K562 (cell line): Measurements from ENCODE around the gene TMEM101. TPM values are rescaled to one million over a fixed set of nuclear protein-coding genes. Genes with fewer than 3 reads are reported as not detected.

ENCODE experiments used
- ATAC-seq: fragments of 200-7000 bp; cut with Tn5 transposase; 3 replicates; pipeline ENCODE4 v1.9.1; 2020; ENCODE audit warnings: moderate library complexity
- BruUV-seq: library from RNA; stranded (reverse); fragments of 400-500 nt; replicated peaks from 2 replicates; lab custom pipeline; 2021; lab: Mats Ljungman, UMichigan
- CTCF ChIA-PET: fragments of 300-600 bp; formaldehyde crosslinking; extraction: SDS; loops from one replicate; lab custom pipeline; 2021; ENCODE audit warnings: low intra/inter-chr PET ratio; lab: Yijun Ruan, JAX
- POLR2A ChIA-PET: fragments of 300-600, 350-650 bp; sonication (Branson Sonifier 250); formaldehyde crosslinking; extraction: SDS; loops from one replicate; lab custom pipeline; 2021; ENCODE audit warnings: antibody characterized with exemption, inconsistent platforms; lab: Yijun Ruan, JAX
- DNase-seq, 4 experiments: peaks; one replicate each; pipeline versions ENCODE4 v3.0.0 to v3.0.0-alpha.2; 2011 to 2018; ENCODE audit warnings: low spot score in 3 of 4, mixed read lengths in 3 of 4; ENCODE audit errors: extremely low read depth in 1 of 4
- FAIRE-seq: peaks from 2 replicates; lab custom pipeline; 2011; peaks lifted over from hg19 to GRCh38; lab: Jason Lieb, UNC
- H2AFZ ChIP-seq: 2 replicates; pipeline ENCODE4 v1.6.0; 2011; ENCODE audit warnings: low read depth, low read length, control low read depth, inconsistent platforms
- H3K27ac ChIP-seq: fragments of 200-600 bp; 3 replicates; pipeline ENCODE4 v1.8.0; 2011; ENCODE audit warnings: low read depth, mild to moderate bottlenecking, control low read depth, inconsistent platforms, low read length, moderate library complexity, mixed read lengths; ENCODE audit errors: extremely low read depth
- H3K27me3 ChIP-seq, 2 experiments: fragments of 300-600 bp in 1 of 2; 2 replicates in 1 of 2; 3 replicates in 1 of 2; pipeline versions ENCODE4 v1.6.0 to v1.8.0; 2011; ENCODE audit warnings: inconsistent platforms in 2 of 2, low read length in 2 of 2, mild to moderate bottlenecking in 1 of 2, mixed read lengths in 1 of 2, moderate library complexity in 1 of 2; ENCODE audit not compliant: control insufficient read depth in 2 of 2, insufficient read depth in 2 of 2
- H3K36me3 ChIP-seq: fragments of 300-600 bp; 3 replicates; pipeline ENCODE4 v1.8.0; 2011; ENCODE audit warnings: mild to moderate bottlenecking, low read length, inconsistent platforms; ENCODE audit not compliant: control insufficient read depth, insufficient read depth
- H3K4me1 ChIP-seq, 2 experiments: fragments of 200-600 bp in 1 of 2; replicated peaks in 1 of 2; 2 replicates in 1 of 2; 3 replicates in 1 of 2; pipeline versions ENCODE4 v1.5.1 to v1.8.0; 2011; ENCODE audit warnings: inconsistent platforms in 2 of 2, low read length in 2 of 2, mild to moderate bottlenecking in 1 of 2, mixed read lengths in 1 of 2, moderate library complexity in 1 of 2; ENCODE audit not compliant: control insufficient read depth in 2 of 2, insufficient read depth in 2 of 2
- H3K4me2 ChIP-seq: 2 replicates; pipeline ENCODE4 v1.6.1; 2011; ENCODE audit warnings: low read length, control low read depth, inconsistent platforms, mixed read lengths; ENCODE audit not compliant: insufficient read depth
- H3K4me3 ChIP-seq: fragments of 200-600 bp; sonication (generic), shearing (Covaris generic); 2 replicates; pipeline ENCODE4 v1.5.1; 2016; ENCODE audit warnings: control low read depth, inconsistent platforms
- H3K79me2 ChIP-seq: fragments of 200-600 bp; 3 replicates; pipeline ENCODE4 v1.8.0; 2011; ENCODE audit warnings: low read length, inconsistent platforms; ENCODE audit not compliant: control insufficient read depth, insufficient read depth
- H3K9ac ChIP-seq, 2 experiments: 2 replicates each; pipeline versions ENCODE4 v1.6.0 to v1.6.1; 2011; ENCODE audit warnings: low read depth in 2 of 2, low read length in 2 of 2, control low read depth in 1 of 2, inconsistent platforms in 1 of 2, mild to moderate bottlenecking in 1 of 2, mixed read lengths in 1 of 2; ENCODE audit not compliant: insufficient read depth in 1 of 2
- H3K9me1 ChIP-seq: one replicate; pipeline ENCODE4 v1.6.0; 2011; ENCODE audit warnings: inconsistent platforms, mild to moderate bottlenecking, low read length, moderate library complexity; ENCODE audit not compliant: control insufficient read depth, insufficient read depth
- H3K9me3 ChIP-seq: replicated peaks from 2 replicates; pipeline ENCODE4 v1.5.1; 2011; ENCODE audit warnings: low read depth, low read length, inconsistent platforms; ENCODE audit not compliant: control insufficient read depth, insufficient read depth
- H4K20me1 ChIP-seq: replicated peaks from 2 replicates; pipeline ENCODE4 v1.6.1; 2011; ENCODE audit warnings: low read length, inconsistent platforms, mixed read lengths; ENCODE audit not compliant: control insufficient read depth, insufficient read depth
- C11orf30 ChIP-seq: fragments of 450-650 bp; IDR thresholded peaks from 2 replicates; pipeline ENCODE4 v1.6.1; 2016; ENCODE audit warnings: low read depth, mild to moderate bottlenecking
- ETS1 ChIP-seq: conservative IDR thresholded peaks from 2 replicates; pipeline ENCODE4 v1.6.1; 2011; ENCODE audit warnings: low read depth, mild to moderate bottlenecking, low read length; ENCODE audit not compliant: control insufficient read depth
- KLF6 ChIP-seq: fragments of 250-450 bp; sonication (Bioruptor Pico); IDR thresholded peaks from 2 replicates; pipeline ENCODE4 v1.4.0; 2020; ENCODE audit warnings: mild to moderate bottlenecking, moderate library complexity, borderline replicate concordance
- MNT ChIP-seq, 2 experiments: fragments of 450-650 bp; conservative IDR thresholded peaks; 2 replicates each; pipeline ENCODE4 v1.6.1; 2017; ENCODE audit warnings: mild to moderate bottlenecking in 2 of 2, moderate library complexity in 2 of 2
- MTF1 ChIP-seq: fragments of 250-450 bp; sonication (Bioruptor Pico); IDR thresholded peaks from 2 replicates; pipeline ENCODE4 v1.9.0; 2021; ENCODE audit warnings: moderate library complexity, mild to moderate bottlenecking, inconsistent platforms, borderline replicate concordance
- UBTF ChIP-seq, 2 experiments: IDR thresholded peaks; 2 replicates each; pipeline ENCODE4 v1.6.1; 2012; ENCODE audit warnings: improper control_type of control experiment in 2 of 2, low read depth in 2 of 2, low read length in 2 of 2, borderline replicate concordance in 1 of 2
- ZBTB9 ChIP-seq: fragments of 450-650 bp; formaldehyde crosslinking; IDR thresholded peaks from 2 replicates; pipeline ENCODE4 v1.4.0; 2020; ENCODE audit warnings: mild to moderate bottlenecking, moderate library complexity
- ZNF263 ChIP-seq: sonication (generic); formaldehyde crosslinking; IDR thresholded peaks from 2 replicates; pipeline ENCODE4 v1.8.0; 2022; ENCODE audit warnings: mild to moderate bottlenecking, missing genetic modification reagents, borderline replicate concordance
- ZNF277 ChIP-seq: fragments of 250-450 bp; sonication (Bioruptor Pico); IDR thresholded peaks from 2 replicates; pipeline ENCODE4 v1.8.0; 2022; ENCODE audit warnings: inconsistent platforms, mild to moderate bottlenecking, moderate library complexity, borderline replicate concordance
- ZNF354B ChIP-seq: fragments of 250-450 bp; sonication (Bioruptor Pico); IDR thresholded peaks from 2 replicates; pipeline ENCODE4 v1.4.0; 2020
- WGBS: fragments of 100-300 bp; shearing (Covaris generic); methylation state at CpG from one replicate; pipeline ENCODE4 v1.1.6; 2016; ENCODE audit warnings: low coverage, mixed read lengths; ENCODE audit not compliant: insufficient coverage; ENCODE audit errors: missing lambda C conversion rate; 5-methylcytosine and 5-hydroxymethylcytosine counted together
- in situ Hi-C: fragments of 300-500 bp; cut with MboI; formaldehyde crosslinking; loops from 4 replicates; pipeline ENCODE4 v1.15.0; 2018; ENCODE audit warnings: inconsistent platforms, mixed read lengths
- intact Hi-C: fragments of 100-400 bp; cut with micrococcal nuclease; formaldehyde crosslinking; loops from 2 replicates; pipeline ENCODE4 v1.14.2; 2022
- polyA plus RNA-seq, 8 experiments: library from polyadenylated mRNA; depleted of rRNA in 4 of 8; stranded (reverse) in 5 of 8; unstranded in 3 of 8; fragments of >200 nt; fragmentation: Nextera tagmentation in 2 of 8; fragmentation: Illumina TruSeq in 1 of 8; extraction: Ambion mirVana in 2 of 8; extraction: Trizol in 1 of 8; gene quantifications; 2 replicates each; pipeline versions ENCODE4 v1.2.1 to v1.2.3, GENCODE V29; 2011 to 2014; ENCODE audit warnings: inconsistent platforms in 1 of 8, missing spikeins in 1 of 8
- total RNA-seq, 7 experiments: library from RNA; depleted of rRNA in 6 of 7; stranded (reverse); fragments of >200 nt in 6 of 7; fragmentation: Illumina TruSeq in 2 of 7; extraction: Trizol in 2 of 7; gene quantifications; 2 replicates each; pipeline versions ENCODE4 v1.2.1 to v1.2.3, GENCODE V29; 2011 to 2021; ENCODE audit warnings: low replicate concordance in 1 of 7

The TMEM101 gene
- total and polyA plus RNA-seq, 9 of the 15 experiments (the other 6 are each of a cell fraction or from before 2014, with no cell fraction given) = 21.2 to 110 (median 37.8) TPM

GRCh38 chr17:44037471-44037870 is 22.7 kb upstream of the TMEM101 start:
- Histone ChIP-seq H2AFZ (no peak overlapping the region), H3K4me2 (no peak overlapping the region), H3K27me3 (no peaks in the 10 kb centered on the region), H3K4me1 (0 out of 5 replicates have a peak, but pooled peaks cover 0 to 2% of the 10 kb centered on the region in 2 experiments)
- DNase-seq = no peak
- TF ChIP-seq ZBTB9 (CRISPR knock-in tag) (no peak), MTF1 (no peak), ZNF354B (no peak), ZNF263 (no peak), UBTF (IDR thresholded peaks at IDR 0.05; ENCODE audit: borderline replicate concordance in 1 of 2, low read depth in 2 of 2, low read length in 2 of 2) (no peak), KLF6 (CRISPR knock-in tag) (no peak), C11orf30 (no peak), ZNF277 (no peak), ETS1 (no peak), MNT (conservative IDR thresholded peaks at IDR 0.05) (no peak)
- TF ChIP-seq, all 486 proteins: peak for 0
- WGBS = 100% methylated on average over 2 of the region's 2 CpGs
- ChIA-PET POLR2A (no interaction called here), CTCF (no interaction called here)
- Histone ChIP-seq H3K9ac (no peak overlapping the region), H3K4me3 (no peak overlapping the region), H3K9me1 (no peaks in the 10 kb centered on the region), H3K9me3 (no peaks in the 10 kb centered on the region), H4K20me1 (peaks cover 15% of the 10 kb centered on the region), H3K27ac (no peak overlapping the region), H3K79me2 (peaks cover 31% of the 10 kb centered on the region), H3K36me3 (peaks cover 71% of the 10 kb centered on the region)
- ATAC-seq = no peak
- in situ Hi-C loops (no loop called here), intact Hi-C loops (no loop called here)
- FAIRE-seq = no peak
- BruUV-seq = no TSS peak
